ENCODE data around the gene EFCAB5.
"Not testable (repeated sequence)": the region's sequence is repeated elsewhere in the genome, so short reads cannot be mapped to it uniquely, and the experiment has no call there.

The EFCAB5 gene

GRCh38 chr17:29936724-29937123 is 4.7 kb upstream of the EFCAB5 start:
- no peak for DNase-seq

GRCh38 chr17:29945281-29945680 is 3.8 kb downstream of the EFCAB5 start:
- DNase-seq, result no peak

GRCh38 chr17:29948448-29949215 is 7.2 kb downstream of the EFCAB5 start:
- no peak for DNase-seq

- no peak for DNase-seq
Measured at GRCh38 chr17:29949696-29950095, 8.3 kb downstream of the EFCAB5 start.

GRCh38 chr17:29954405-29954804 is 13.0 kb downstream of the EFCAB5 start:
- no peak for DNase-seq

GRCh38 chr17:29956225-29956624 is 14.8 kb downstream of the EFCAB5 start:
- DNase-seq, result no peak

GRCh38 chr17:29957488-29957887 is 16.1 kb downstream of the EFCAB5 start:
- not testable (repeated sequence) for DNase-seq

GRCh38 chr17:29958947-29959657 is 17.7 kb downstream of the EFCAB5 start:
- no peak for DNase-seq

- no peak for DNase-seq
Measured at GRCh38 chr17:29959658-29960337, 18.4 kb downstream of the EFCAB5 start.

- no peak for DNase-seq
Measured at GRCh38 chr17:29962656-29963055, 21.2 kb downstream of the EFCAB5 start.

GRCh38 chr17:29968271-29968670 is 26.8 kb downstream of the EFCAB5 start:
- no peak for DNase-seq

- no peak for DNase-seq
Measured at GRCh38 chr17:29972277-29972676, 30.8 kb downstream of the EFCAB5 start.

GRCh38 chr17:29973005-29973404 is 31.6 kb downstream of the EFCAB5 start:
- no peak for DNase-seq

- no peak for DNase-seq
Measured at GRCh38 chr17:29977836-29978235, 36.4 kb downstream of the EFCAB5 start.

- no peak for DNase-seq
Measured at GRCh38 chr17:29980261-29980660, 38.8 kb downstream of the EFCAB5 start.

- DNase-seq, result no peak
Measured at GRCh38 chr17:29982991-29983653, 41.7 kb downstream of the EFCAB5 start.

GRCh38 chr17:29996458-29996857 is 55.0 kb downstream of the EFCAB5 start:
- no peak for DNase-seq

GRCh38 chr17:30000001-30000754 is 58.7 kb downstream of the EFCAB5 start:
- DNase-seq, result no peak

GRCh38 chr17:30000755-30001257 is 59.4 kb downstream of the EFCAB5 start:
- no peak for DNase-seq

GRCh38 chr17:30002088-30002487 is 60.7 kb downstream of the EFCAB5 start:
- no peak for DNase-seq

- no peak for DNase-seq
Measured at GRCh38 chr17:30005709-30006320, 64.4 kb downstream of the EFCAB5 start.

GRCh38 chr17:30011934-30012333 is 70.5 kb downstream of the EFCAB5 start:
- DNase-seq, result not testable (repeated sequence)
